ENCODE measurements around the gene ATP2B2.
A peak's percentile ranks its signal among the peaks of the same experiment; 100 is the strongest.
"Not testable (repeated sequence)": the region's sequence is repeated elsewhere in the genome, so short reads cannot be mapped to it uniquely, and the experiment has no call there.

Gene ATP2B2

DNA sequence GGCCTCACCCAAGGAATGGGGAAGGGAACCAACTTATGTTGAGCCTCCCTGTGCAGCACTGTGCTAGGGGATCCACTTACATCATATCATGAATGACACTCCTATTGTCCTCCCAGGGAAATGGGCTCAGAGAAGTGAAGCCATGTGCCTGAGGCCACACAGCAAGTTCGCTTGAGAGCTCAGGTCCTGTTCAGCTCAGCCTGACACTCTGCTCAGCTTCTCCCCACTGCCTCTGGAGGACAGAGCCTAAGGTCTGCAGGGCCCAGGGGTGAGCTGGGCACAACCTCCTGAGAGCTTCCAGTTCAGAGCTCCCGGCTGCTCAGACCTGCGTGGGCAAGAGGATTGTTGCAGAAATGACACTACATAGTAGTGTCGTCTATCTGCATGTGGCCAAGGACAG, 108.5 kb downstream of the ATP2B2 start:
- no peak for DNase-seq

DNA sequence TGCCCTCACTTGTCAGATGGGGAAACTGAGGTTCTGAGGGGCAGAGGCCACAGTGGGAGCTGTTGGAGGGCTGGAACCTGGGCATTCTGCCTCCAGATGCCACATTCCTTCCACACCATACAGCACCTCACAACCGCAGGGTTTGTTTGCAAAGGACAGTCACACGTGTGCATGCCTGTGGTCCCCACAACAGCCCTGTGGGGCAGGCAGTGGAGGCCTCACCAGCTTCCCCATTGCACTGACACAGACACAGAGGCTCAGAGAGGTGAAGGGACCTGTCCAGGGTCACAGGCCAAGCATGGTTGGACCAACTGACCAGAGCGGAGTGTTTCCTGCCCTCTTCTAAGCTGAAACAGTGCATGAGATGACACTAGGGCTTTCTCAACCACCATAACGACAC, 109.3 kb downstream of the ATP2B2 start:
- DNase-seq, result no peak

DNA sequence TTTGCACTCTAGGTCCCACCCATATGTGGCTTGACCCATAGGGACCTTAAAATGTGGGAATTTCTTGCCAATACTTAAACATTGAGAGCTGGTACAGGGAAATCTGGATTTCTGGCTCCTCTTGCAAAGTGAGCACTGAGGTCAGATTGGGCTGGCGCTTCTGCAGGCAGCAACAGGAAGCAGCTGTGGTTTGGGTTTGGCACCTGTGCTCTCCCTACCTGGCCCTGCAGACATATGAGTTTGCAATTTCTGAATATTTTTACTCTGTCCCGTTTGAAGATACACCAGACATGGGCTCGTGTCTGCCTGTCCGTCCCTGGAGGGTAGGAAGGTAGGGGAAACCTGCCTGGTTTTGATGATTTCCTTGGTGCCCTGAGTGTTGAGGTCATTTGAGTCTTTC, 109.7 kb downstream of the ATP2B2 start:
- peak; percentile 36 for DNase-seq

DNA sequence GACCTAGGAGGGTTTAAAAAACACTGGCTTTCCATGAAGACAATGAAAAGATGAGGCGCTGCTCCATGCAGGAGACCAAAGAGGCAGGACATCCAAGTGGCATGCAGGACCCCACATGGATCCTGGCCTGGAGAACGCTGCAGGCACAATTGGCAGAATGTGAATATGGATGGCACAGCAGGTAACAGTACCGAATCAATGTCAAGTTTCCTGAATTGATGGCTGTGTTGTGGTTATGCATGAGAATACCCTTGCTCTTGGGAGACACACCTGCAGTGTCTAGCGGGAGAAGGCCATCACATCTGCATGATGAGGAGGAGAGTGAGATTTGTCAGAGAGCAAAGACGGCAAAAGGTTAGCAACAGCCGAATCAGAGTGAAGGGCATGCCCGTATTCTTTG, 110.2 kb downstream of the ATP2B2 start:
- no peak for DNase-seq

DNA sequence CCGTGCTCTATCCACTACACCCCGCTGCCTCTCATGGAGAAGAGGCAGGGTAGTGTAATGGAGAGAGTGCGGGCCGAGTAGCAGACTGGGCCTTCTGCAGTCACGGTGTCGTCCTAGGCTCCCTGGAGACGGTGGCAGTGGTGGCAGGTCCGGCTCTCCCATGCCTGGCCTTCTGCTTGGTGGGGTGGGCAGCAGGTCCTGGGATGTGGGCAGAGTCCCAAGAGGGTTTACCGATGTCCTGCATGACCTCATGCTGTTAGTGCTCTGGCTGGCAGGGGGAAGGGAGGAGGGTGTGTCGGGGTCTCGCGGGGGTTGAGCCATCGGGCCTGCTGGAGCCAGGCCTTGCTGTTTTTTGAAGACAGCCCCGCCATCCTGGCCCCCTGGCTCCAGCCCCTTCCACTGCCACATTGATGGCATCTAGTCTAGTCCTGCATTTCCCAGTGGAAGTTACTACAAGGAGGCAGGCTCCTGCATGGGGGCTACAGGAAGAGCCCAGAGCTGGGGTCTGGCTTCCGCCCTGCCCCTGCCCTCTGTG, 110.8 kb downstream of the ATP2B2 start:
- no peak for DNase-seq

DNA sequence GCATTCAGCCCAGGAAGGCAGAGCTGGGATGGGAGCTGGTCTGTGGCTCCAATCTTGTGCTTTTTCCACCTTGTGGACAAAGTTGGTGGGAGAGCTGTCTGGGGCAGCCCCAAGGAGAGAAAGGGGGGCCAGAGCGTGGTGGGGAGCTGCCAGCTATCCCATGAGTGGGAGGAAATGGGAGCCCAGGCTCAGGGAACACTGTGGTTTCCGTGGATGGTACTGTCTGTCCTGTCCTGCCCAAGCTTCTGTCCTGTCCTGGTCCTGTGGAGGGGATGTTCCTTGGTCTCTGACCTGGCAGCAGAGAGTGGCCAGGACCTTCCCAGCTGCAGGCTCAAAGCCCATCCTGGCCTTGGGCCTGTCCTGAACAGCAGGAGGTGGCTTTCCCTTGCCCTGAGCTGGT, 111.9 kb downstream of the ATP2B2 start:
- DNase-seq, result no peak

DNA sequence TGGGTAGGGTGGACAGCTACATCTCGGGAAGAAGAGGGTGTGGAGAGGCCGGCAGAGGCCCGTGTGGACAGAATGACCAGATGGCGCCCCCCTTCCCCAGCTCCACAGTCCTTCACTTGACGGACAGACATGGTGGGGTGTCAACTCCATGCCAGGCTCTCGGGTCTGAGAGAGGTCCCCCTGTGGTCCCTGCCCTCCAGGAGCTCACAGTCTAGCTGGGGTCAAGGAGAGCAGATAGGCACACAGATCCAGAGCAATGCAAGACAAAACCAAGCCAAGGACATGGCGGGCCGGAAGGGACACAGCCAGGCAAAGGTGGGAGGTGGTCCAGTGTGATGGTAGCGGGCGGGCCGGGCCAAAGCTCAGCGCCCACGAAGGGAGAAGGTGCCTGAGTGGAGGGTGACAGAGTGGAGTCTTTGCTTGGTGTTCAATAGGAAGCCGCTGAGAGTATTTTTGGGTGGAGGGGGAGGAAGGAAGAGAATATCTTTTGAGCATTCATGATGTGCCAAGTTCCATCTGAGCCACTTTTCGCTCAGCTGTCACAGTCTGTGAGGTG, 112.4 kb downstream of the ATP2B2 start:
- DNase-seq, result no peak

DNA sequence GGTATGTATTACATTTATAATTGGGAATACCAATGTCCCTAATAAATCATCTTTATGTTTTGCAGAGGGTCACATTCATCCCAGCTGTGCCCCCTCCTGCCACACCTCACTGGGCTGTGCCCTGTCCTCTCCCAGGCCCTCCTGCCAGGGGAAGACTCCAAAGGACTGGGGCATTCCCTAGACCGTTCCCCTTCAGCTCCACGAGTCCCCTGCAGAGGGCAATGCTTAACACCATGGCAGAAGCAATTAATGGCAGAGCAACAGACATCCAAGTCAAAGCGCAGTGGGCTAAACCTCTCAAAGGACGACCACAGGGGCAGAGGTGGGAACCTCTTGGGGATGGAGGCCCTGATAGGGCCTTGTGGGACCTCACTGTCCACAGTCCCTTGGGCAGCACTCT, 113.1 kb downstream of the ATP2B2 start:
- DNase-seq, result no peak

DNA sequence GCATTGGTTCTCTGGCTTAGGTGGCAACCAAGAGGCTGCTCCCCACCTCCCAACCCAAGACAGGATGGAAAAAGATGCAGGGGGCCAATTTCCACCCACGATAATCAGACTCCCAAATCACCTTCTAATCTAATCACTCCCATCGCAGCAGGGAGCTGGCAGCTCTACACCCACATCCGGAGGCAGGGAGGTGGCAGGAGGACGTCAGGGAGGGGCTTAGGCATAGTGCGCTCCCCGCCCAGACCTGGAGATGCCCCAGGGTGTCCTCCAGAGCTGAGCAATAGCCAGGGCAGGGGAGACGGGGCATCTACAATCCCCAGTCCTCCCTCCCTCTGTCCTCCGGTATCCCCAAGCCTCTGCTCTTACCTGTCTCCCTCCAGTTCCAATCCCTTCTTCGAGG, 114.0 kb downstream of the ATP2B2 start:
- DNase-seq, result no peak

DNA sequence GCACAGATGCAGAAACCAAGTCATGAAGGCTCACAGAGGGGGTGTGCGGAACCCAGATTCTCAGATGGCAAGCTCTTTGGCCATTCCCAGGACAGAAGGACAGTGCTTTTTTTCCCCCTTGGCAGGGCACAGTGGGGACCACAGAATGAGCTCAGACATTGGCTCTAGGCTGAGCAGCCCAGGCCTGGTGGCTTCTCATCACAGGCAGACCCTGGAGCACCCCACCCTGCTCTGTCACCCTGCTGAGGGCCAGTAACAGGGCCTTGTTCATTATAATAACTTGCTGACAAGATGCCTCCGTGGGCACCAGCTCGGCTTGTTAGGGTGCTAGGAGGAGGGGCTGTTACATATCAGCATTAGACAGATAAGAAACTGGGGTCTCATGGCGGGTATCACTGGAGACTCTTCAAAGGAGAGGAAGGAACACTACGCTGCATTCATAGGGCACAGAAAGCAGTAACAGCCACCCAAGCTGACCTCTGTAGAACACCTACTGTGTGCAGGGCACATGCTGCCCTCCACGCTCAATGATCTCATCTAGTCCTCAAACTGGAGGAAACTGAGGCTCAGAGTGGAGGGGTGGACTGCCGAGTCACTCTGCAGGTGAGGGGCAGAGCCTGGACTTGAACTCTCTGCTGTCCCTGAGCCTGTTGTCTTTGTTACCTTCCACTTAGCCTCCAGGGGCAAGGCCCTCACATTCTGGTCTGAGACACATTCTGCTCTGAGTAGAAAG, 114.6 kb downstream of the ATP2B2 start:
- no peak for DNase-seq

DNA sequence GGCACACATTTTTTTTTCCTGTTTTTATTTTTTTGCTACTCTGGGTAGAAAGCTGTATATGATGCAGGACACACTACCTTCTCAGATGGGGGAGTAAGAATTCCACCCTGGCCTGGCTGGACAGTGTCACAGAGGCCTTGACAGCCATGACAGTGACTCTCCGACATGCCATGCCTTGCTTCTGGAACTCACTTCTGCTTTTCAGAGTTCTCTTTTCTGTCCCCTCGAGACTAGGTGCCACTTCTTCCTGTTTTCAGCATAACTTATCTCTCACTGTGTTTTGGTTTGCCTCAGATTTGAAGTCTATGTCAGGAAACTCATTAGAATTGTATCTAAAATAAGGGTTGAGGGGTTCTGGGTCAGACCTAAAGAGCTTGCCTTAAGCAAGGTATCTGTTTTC, 115.4 kb downstream of the ATP2B2 start:
- no peak for DNase-seq

DNA sequence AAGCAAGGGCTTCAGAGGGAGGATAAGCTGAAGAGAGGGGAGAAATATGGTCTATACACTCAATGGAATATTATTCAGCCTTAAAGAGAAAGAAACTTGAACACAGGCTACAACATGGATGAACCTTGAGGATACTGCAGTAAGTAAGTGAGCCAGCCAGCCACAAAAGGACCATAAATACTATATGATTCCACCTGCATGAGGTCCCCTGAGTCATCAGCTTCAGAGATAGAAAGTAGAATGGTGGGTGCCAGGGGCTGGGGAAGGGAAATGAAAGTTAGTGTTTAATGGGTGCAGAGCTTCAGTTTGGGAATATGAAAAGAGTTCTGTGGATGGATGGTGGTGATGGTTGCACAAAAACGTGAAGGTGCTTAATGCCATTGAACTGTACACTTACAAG, 116.0 kb downstream of the ATP2B2 start:
- no peak for DNase-seq

DNA sequence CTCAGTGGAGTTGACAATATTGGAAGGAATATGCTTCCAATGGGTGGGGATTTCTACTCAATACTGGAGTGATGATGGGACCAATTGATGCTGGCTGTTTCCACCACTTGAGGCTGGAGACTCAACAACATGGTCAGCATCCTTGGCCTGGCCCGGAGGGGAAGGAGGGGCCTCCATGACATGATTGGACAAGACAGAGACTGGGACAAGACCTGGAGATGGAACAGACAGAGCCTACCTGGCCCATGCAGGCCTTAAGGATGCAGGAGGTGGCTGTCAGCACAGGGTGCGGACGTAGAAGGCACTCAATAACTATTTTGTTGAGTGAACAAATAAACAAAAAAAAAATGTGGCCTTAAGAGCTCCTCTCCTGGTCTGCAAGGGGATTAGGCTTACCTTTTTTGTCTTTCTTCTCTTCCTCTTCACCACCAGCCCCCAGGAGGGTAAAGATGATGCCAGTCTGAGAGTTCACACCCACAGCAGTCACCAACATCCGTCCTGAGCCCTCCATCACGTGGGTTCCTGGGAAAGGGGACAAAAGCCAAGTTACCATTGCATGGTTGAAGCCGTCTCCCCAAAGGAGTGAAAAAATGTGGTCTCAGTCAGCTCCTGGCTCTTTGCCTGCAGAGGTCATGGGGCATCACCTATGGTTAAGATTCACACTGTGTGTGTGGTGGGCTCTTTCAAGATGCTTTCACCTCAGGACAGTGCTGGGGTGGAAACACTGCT, 117.3 kb downstream of the ATP2B2 start:
- no peak for DNase-seq

DNA sequence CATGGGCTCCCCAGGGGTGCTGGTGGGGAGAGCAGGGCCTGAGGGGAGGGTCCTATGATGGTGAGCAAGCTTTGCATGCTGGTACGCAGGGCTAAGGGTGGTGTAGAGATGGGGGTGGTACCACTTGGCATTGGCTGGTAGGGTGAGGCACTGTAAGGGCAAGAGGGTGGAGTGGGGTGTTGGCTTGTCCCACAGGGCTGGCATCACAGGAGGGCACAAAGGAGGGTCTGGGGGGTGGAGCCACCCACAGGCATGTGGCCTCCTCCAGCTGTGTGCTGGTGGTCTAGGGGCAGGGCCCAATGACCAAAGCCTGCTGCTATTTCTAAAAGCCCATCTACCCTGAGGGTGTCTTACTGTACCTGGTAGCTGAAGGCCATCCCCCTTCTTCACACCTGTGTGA, 119.3 kb downstream of the ATP2B2 start:
- DNase-seq, result no peak

DNA sequence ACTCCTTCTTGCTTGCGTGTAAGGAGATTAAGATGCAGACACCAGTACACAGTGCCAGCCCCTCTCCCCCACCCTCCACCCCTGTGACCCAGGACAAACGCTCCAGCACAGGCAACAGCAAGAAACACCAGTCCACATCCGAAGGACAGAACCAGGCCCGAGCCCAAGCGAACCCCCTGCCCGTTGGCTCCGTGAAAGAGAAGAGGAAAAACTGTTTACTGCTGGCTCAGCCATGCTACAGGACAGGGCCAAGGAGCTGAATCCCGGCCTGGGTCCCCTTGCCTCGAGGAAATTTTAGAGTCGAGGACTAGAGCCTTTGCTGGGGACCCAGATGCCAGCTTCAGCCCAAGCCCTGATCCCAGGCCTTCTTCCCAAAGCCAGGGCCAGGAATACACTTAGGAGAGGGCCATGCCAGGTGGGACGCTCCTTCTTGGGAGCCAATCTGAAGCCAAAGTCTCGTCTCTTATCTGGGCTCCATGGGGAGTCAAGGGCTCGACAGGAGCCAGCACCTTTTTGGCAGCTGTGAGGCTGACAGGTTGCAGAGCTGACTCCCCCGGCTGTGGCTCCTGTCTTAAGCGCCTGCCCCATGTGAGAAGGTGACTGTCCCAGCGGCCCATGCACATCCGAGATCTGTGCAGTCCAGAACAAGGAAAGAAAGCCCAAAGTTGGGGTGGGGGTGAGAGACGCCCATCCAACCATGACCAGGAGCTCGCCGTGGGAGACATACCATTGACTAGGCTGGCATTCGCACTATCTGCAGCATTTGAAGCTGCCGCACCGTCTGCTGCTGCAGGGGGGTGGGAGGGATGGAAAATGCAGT, 120.6 kb downstream of the ATP2B2 start:
- DNase-seq, result no peak

DNA sequence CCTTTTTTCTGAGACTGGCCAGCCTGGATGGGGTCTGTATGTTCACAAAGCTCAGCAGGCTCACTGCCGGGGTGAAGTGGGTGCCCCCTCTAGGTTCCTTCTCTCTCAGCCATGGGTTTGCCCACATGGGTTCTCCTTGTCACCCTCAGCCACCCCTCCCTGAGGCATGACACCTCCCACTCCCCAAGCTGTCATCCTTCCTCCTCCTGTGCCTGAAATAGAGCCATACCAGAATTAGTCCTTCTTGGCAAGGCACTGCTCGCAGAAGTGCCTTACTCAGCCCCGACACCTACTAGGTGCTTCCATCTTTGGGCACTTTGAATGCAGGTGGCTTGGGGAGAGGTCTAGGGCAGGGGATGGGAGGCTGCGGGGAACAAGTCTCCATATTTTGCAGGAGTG, 121.5 kb downstream of the ATP2B2 start:
- DNase-seq, result no peak

DNA sequence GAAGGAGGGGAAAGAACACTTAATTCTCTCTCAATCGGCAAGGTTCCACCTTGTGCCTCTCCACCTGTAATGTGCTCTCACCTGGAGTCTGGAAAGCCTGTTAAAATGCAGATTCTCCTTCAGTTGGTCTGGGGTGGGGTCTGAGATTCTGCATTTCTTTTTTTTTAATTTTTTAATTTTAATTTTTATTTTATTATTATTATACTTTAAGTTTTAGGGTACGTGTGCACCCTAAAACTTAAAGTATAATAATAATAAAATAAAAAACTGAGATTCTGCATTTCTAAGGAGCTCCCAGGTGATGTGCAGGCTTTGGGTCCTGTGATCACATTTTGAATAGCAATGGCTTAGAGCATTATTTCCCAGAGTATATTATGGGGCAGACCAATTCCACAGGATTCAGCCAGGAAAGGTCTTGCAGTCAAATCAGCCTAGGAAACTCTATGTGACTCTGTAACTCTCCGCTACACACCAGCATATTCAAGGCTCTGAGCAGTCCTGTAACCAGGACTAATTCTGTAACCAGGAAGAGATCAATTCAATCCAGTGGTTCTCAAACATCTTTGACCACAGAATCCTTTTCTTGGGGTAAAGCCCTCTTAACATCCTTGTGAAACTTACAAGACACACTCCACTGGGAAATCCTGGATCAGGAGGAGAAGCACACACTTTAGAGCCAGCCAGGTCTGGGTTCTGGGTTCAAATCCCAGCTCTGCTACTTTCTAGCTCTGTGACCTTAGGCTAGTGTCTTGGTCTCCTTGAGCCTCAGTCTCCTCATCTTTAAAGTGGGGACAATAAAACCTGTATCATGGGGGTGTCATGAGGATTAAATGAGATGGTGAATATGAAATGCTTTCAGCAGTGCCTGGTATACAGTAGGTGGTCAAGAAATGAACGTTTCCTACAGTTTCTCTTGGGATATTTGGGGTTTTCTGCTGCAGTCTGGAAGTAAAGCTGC, 122.2 kb downstream of the ATP2B2 start:
- no peak for DNase-seq

DNA sequence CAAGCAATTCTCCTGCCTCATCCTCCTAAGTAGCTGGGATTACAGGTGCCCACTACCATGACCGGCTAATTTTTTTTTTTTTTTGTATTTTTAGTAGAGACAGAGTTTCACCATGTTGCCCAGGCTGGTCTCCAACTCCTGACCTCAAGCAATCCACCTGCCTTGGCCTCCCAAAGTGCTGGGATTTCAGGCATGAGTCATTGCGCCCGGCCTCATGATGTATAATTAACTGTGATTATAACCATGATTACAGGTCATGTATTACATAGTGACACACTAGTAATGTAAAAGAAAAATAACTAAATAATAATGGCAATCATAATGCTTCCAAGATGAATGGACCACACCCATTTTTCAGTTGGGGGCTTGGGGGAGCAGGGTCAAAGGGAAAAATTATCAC, 122.9 kb downstream of the ATP2B2 start:
- DNase-seq, result not testable (repeated sequence)

DNA sequence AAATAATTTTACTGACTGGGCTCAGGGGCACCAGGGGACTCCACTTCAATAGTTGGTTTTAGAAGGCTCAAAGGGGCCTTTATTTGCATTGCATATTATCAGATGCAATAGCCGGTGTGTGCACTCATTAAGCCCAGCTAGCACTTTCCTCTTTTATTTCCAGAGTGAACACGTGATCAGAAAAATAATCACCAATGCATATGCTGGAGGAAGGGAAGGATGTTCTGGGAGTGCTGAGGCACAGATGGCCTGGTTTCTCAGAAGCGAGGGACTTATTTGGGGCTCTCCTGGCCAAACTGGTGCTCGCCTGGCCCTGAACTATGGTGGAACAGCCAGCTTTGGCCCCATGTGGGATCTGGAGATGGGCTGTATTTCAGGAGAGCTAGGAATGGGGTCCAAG, 124.0 kb downstream of the ATP2B2 start:
- no peak for DNase-seq

DNA sequence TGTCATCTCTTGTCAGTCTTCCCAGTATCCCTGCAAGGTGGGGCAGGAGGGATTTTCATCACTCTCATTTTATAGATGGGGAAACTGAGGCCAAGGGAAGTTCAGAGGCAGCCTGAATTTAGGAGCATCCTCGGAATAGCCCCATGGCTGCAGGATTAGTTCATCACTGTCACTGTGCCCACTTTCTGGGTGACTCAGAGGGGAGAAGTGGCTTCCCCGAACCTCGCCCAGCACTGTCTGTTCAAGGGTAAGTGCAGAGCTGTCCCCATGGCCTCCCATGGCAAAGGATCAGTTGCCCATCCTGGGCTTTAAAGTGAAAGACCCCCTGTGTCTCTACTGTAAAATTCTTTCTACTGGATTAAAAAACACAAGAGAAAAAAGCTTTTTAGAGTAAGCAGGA, 124.5 kb downstream of the ATP2B2 start:
- DNase-seq, result no peak

DNA sequence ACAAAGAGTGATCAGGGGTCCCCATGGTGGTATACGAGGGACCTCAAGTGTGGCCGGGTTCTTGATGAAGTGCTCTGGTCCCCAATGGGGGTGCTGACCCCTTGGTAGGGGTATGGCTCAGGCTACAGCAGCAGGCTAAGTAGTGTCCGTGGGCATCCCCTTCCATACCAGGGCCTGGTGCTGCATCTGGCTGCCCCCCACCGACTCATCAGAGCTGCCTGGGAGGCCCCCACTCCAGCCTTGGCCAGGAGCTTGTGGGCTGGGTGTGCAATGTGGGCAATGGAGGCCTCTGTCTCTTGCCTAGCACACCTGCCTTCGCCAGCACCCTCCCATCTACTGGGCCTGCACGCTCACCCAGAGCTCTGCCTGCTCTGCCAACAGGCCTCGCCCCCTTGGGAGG, 125.4 kb downstream of the ATP2B2 start:
- DNase-seq, result no peak

DNA sequence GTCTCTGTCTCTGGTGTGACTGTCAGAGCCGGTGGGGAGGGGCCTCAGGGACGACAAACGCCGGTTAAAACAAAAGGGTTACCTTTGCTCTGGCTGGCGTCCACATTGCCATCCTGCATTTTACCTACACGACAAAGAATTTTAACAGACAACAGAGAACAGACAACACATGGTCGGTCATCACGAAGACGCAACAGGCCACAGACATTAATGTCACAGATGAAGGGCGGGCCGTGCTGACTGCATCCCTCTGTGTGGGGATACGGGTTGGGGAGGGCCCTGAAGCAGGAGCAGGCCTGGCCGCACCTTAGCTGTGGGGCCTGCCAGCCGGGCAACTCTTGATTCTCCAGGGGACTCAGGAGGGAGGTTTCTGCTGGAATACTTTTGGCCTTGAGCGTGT, 126.2 kb downstream of the ATP2B2 start:
- DNase-seq, result no peak

Measured in NK-92 treated with Interleukin-12 subunit alpha and Interleukin-12 subunit beta, amount 100 ng/mL, for 24 hours (cell line).